Endothelial cell of umbilical vein (primary cell): Measurements from ENCODE around the gene MEF2A. TPM values are rescaled to one million over a fixed set of nuclear protein-coding genes. Genes with fewer than 3 reads are reported as not detected.
A peak's percentile ranks its signal among the peaks of the same experiment; 100 is the strongest.

ENCODE experiments used
- BruUV-seq: library from RNA; stranded (reverse); fragments of 400-500 nt; replicated peaks from 2 replicates; lab custom pipeline; 2021; lab: Mats Ljungman, UMichigan
- CTCF ChIA-PET: fragments of 300-600, 350-600 bp; sonication (Branson Sonifier 250); formaldehyde crosslinking; loops from one replicate; lab custom pipeline; 2021; ENCODE audit warnings: antibody characterized with exemption, inconsistent platforms; lab: Charles Lee
- POLR2A ChIA-PET: fragments of 300-600, 350-600 bp; sonication (Branson Sonifier 250); formaldehyde crosslinking; loops from one replicate; lab custom pipeline; 2021; ENCODE audit warnings: antibody characterized with exemption, inconsistent platforms; lab: Charles Lee
- DNase-seq: peaks from one replicate; pipeline ENCODE4 v3.0.0-alpha.2; 2011; ENCODE audit warnings: low read depth, low spot score
- FAIRE-seq: peaks from 2 replicates; lab custom pipeline; 2011; peaks lifted over from hg19 to GRCh38; lab: Jason Lieb, UNC
- H2AFZ ChIP-seq: 2 replicates; pipeline ENCODE4 v1.6.0; 2012; ENCODE audit warnings: low read depth, low read length, control low read depth, inconsistent platforms
- H3K27ac ChIP-seq: 2 replicates; pipeline ENCODE4 v1.5.1; 2011; ENCODE audit warnings: low read depth, mild to moderate bottlenecking, control low read depth, low read length, moderate library complexity; ENCODE audit not compliant: insufficient read depth
- H3K27me3 ChIP-seq, 2 experiments: 2 replicates each; pipeline versions ENCODE4 v1.6.0 to v1.6.1; 2011; ENCODE audit warnings: low read length in 2 of 2, mixed read lengths in 1 of 2; ENCODE audit not compliant: control insufficient read depth in 2 of 2, insufficient read depth in 2 of 2
- H3K36me3 ChIP-seq, 2 experiments: 2 replicates in 1 of 2; 3 replicates in 1 of 2; pipeline ENCODE4 v1.5.1; 2011; ENCODE audit warnings: low read length in 2 of 2, mild to moderate bottlenecking in 1 of 2, moderate library complexity in 1 of 2; ENCODE audit not compliant: control insufficient read depth in 2 of 2, insufficient read depth in 2 of 2; ENCODE audit errors: extremely low read depth in 1 of 2
- H3K4me1 ChIP-seq: 3 replicates; pipeline ENCODE4 v1.5.1; 2011; ENCODE audit warnings: mild to moderate bottlenecking, low read length; ENCODE audit not compliant: control insufficient read depth, insufficient read depth; ENCODE audit errors: extremely low read depth
- H3K4me2 ChIP-seq: 2 replicates; pipeline ENCODE4 v1.6.1; 2011; ENCODE audit warnings: low read length, control low read depth, mixed read lengths; ENCODE audit not compliant: insufficient read depth
- H3K4me3 ChIP-seq, 3 experiments: fragments of 200-600 bp in 1 of 3; sonication (generic), shearing (Covaris generic) in 1 of 3; replicated peaks in 1 of 3; 2 replicates each; pipeline ENCODE4 v1.5.1; 2011 to 2016; ENCODE audit warnings: control low read depth in 3 of 3, low read length in 3 of 3, mild to moderate bottlenecking in 2 of 3, inconsistent platforms in 1 of 3, low read depth in 1 of 3, moderate library complexity in 1 of 3; ENCODE audit not compliant: insufficient read depth in 1 of 3
- H3K79me2 ChIP-seq: 2 replicates; pipeline ENCODE4 v1.6.0; 2012; ENCODE audit warnings: low read length, inconsistent platforms; ENCODE audit not compliant: control insufficient read depth, insufficient read depth
- H3K9ac ChIP-seq: replicated peaks from 2 replicates; pipeline ENCODE3; 2011; ENCODE audit warnings: low read length, control low read depth; ENCODE audit not compliant: insufficient read depth; ENCODE audit errors: extremely low read depth
- H3K9me1 ChIP-seq: replicated peaks from 3 replicates; pipeline ENCODE4 v1.6.0; 2011; ENCODE audit warnings: mild to moderate bottlenecking, low read length; ENCODE audit not compliant: control insufficient read depth, insufficient read depth; ENCODE audit errors: extremely low read depth
- H3K9me3 ChIP-seq: replicated peaks from 2 replicates; pipeline ENCODE4 v1.5.1; 2012; ENCODE audit warnings: low read length, inconsistent platforms; ENCODE audit not compliant: control insufficient read depth, insufficient read depth
- H4K20me1 ChIP-seq: replicated peaks from 2 replicates; pipeline ENCODE3; 2011; ENCODE audit warnings: mild to moderate bottlenecking, low read length; ENCODE audit not compliant: control insufficient read depth, insufficient read depth; ENCODE audit errors: extremely low read depth
- EZH2 ChIP-seq: IDR thresholded peaks from 2 replicates; pipeline ENCODE4 v1.6.1; 2012; ENCODE audit warnings: borderline replicate concordance, low read depth, mild to moderate bottlenecking, moderate library complexity, low read length, inconsistent platforms; ENCODE audit not compliant: severe bottlenecking
- FOS ChIP-seq: IDR thresholded peaks from 2 replicates; pipeline ENCODE4 v1.6.1; 2011; ENCODE audit warnings: mild to moderate bottlenecking, low read length, moderate library complexity, borderline replicate concordance; ENCODE audit not compliant: insufficient read depth
- GATA2 ChIP-seq: IDR thresholded peaks from 2 replicates; pipeline ENCODE4 v1.7.0; 2011; ENCODE audit warnings: low read depth, mild to moderate bottlenecking, moderate library complexity, mixed read lengths, low read length; ENCODE audit not compliant: insufficient read length, insufficient read depth
- JUN ChIP-seq: IDR thresholded peaks from 2 replicates; pipeline ENCODE4 v1.6.1; 2011; ENCODE audit warnings: borderline replicate concordance, low read depth; ENCODE audit not compliant: insufficient read length, insufficient read depth
- MYC ChIP-seq: IDR thresholded peaks from one replicate; pipeline ENCODE4 v1.6.1; 2011; ENCODE audit warnings: mild to moderate bottlenecking, low read depth, low read length
- POLR2A ChIP-seq: IDR thresholded peaks from 2 replicates; pipeline ENCODE4 v1.6.1; 2012; ENCODE audit warnings: low read depth, mild to moderate bottlenecking, control low read depth, low read length
- POLR2AphosphoS5 ChIP-seq: IDR thresholded peaks from 2 replicates; pipeline ENCODE4 v1.6.1; 2012; ENCODE audit warnings: low read depth, mild to moderate bottlenecking, control low read depth, low read length, moderate library complexity; ENCODE audit not compliant: insufficient read depth
- dilution Hi-C: fragments of 300-500 bp; cut with MboI; formaldehyde crosslinking; loops from one replicate; pipeline ENCODE4 v1.15.0; 2019; ENCODE audit warnings: low sequenced_read_pairs; ENCODE audit not compliant: extremely low pct_ligation_motif_present
- intact Hi-C: fragments of 100-400 bp; cut with micrococcal nuclease; formaldehyde crosslinking; loops from one replicate; pipeline ENCODE4 v1.10.0; 2022
- polyA plus RNA-seq, 4 experiments: library from polyadenylated mRNA; depleted of rRNA in 3 of 4; stranded (reverse) in 3 of 4; unstranded in 1 of 4; fragments of >200 nt; gene quantifications; 2 replicates each; pipeline versions ENCODE4 v1.2.1 to v1.2.3, GENCODE V29; 2011 to 2012; ENCODE audit warnings: missing spikeins in 1 of 4
- total RNA-seq: library from RNA; stranded (reverse); gene quantifications from 2 replicates; pipeline ENCODE4 v1.2.3, GENCODE V29; 2021
- TF ChIP-seq, protein P1 (sequence below), 2 donors: IDR thresholded peaks; 1 replicate in 1 of 2; 2 replicates in 1 of 2; pipeline ENCODE4 v1.5.1; 2011; ENCODE audit warnings: low read length in 2 of 2, mild to moderate bottlenecking in 2 of 2, moderate library complexity in 2 of 2, control low read depth in 1 of 2, inconsistent platforms in 1 of 2, low read depth in 1 of 2; ENCODE audit not compliant: insufficient read depth in 1 of 2; ENCODE audit errors: extremely low read depth in 1 of 2
- TF ChIP-seq, protein P2 (sequence below): IDR thresholded peaks from 2 replicates; pipeline ENCODE4 v1.6.1; 2011; ENCODE audit not compliant: insufficient read depth, insufficient read length

Gene MEF2A
- total and polyA plus RNA-seq, 2 donors (not counting 3 experiments of a cell fraction or from before 2014, with no cell fraction given) = 38.0 to 45.3 TPM

DNA sequence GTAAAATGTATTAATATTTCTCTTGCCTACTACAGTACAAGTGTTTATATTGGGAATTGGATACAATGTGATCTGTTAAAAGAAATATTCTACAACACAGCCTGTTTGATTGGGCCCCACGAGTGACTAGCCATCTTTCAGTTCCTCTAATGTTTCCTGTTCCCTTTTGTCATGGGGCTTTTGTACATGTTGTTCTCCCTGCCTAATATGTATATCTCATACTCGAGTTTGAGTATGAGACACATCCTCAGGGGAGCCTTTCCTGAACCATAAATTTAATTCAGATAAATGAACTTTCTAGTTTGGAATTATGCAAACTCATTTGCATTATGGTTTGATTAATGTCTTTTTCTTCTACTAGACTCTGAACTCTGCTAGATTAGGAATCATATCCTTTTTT is 65.5 kb downstream of the MEF2A start:
- Histone ChIP-seq H3K4me3 (no peak overlapping the region), H3K9me1 (no peaks in the 10 kb centered on the region), H4K20me1 (peaks cover 2% of the 10 kb centered on the region), H3K79me2 (peaks cover 39% of the 10 kb centered on the region), H3K4me1 (peaks cover 18% of the 10 kb centered on the region), H3K27ac (peak overlapping the region; percentile 31), H2AFZ (no peak overlapping the region), H3K9me3 (no peaks in the 10 kb centered on the region), H3K36me3 (peaks cover 0 to 2% of the 10 kb centered on the region in 2 experiments), H3K27me3 (no peaks in the 10 kb centered on the region), H3K4me2 (peak overlapping the region; percentile 35), H3K9ac (no peak overlapping the region)
- TF ChIP-seq GATA2 = no peak
- TF ChIP-seq EZH2 = no peak
- no peak for TF ChIP-seq POLR2AphosphoS5
- no peak for TF ChIP-seq JUN
- TF ChIP-seq, protein P1, sequence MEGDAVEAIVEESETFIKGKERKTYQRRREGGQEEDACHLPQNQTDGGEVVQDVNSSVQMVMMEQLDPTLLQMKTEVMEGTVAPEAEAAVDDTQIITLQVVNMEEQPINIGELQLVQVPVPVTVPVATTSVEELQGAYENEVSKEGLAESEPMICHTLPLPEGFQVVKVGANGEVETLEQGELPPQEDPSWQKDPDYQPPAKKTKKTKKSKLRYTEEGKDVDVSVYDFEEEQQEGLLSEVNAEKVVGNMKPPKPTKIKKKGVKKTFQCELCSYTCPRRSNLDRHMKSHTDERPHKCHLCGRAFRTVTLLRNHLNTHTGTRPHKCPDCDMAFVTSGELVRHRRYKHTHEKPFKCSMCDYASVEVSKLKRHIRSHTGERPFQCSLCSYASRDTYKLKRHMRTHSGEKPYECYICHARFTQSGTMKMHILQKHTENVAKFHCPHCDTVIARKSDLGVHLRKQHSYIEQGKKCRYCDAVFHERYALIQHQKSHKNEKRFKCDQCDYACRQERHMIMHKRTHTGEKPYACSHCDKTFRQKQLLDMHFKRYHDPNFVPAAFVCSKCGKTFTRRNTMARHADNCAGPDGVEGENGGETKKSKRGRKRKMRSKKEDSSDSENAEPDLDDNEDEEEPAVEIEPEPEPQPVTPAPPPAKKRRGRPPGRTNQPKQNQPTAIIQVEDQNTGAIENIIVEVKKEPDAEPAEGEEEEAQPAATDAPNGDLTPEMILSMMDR (IDR thresholded peaks at IDR 0.05; ENCODE audit: extremely low read depth in 1 of 2, insufficient read depth in 1 of 2, low read depth in 1 of 2, low read length in 2 of 2) = no peak
- TF ChIP-seq, protein P2, sequence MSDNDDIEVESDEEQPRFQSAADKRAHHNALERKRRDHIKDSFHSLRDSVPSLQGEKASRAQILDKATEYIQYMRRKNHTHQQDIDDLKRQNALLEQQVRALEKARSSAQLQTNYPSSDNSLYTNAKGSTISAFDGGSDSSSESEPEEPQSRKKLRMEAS = no peak
- TF ChIP-seq POLR2A = no peak
- no peak for TF ChIP-seq FOS
- TF ChIP-seq MYC = no peak
- no TSS peak for BruUV-seq
- ChIA-PET CTCF (interaction anchor here (1.0 to 2.3 kb wide), 2 partner anchors 73 to 222 kb away, joined by 3 to 8 read pairs; no protein-coding TSS in a partner anchor), POLR2A (no interaction called here)
- DNase-seq (peak; percentile 41), FAIRE-seq (peak; percentile 28)
- dilution Hi-C loops = no loop called here
- intact Hi-C loops = no loop called here
